HG02763 (cell line): ENCODE data around the gene TMEM131.
"Not testable (repeated sequence)": the region's sequence is repeated elsewhere in the genome, so short reads cannot be mapped to it uniquely, and the experiment has no call there.

Experiments used
- ATAC-seq: cut with Tn5 transposase; IDR thresholded peaks from one replicate; pipeline ENCODE4 v1.9.1; 2021; ENCODE audit warnings: mild to moderate bottlenecking, moderate library complexity; ENCODE audit not compliant: unreplicated experiment

The TMEM131 gene

DNA sequence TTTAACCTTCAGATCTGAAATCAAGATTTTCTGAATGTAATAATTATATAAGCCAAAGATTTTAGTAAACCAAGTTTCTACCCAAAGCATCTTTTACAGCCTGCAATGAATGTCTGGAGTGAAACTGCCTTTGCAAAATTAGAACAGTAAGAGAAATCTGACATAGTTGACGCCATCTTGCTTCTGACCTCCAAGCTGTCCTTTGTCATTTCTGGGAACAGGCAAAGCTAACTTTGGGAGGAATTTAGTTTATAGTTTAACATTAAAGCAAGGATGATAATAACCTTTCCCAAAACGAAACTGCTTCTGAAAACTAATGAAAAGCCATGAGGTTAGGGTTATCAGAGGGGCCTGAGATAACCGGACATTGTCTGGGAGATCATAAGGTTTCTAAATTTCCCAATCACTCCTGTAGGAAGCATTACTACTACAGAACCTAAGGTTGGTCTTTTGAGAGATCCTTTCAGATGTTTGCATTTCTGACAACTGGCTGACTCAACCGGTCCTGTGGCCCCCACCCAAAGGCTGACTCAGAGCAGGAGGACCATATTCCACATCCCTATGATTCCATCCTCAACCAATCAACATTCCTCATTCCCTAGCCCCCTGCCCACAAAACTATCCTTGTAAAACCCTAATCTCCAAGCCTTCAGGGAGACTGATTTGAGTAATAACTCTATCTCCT, 124.5 kb downstream of the TMEM131 start:
- ATAC-seq = no peak

DNA sequence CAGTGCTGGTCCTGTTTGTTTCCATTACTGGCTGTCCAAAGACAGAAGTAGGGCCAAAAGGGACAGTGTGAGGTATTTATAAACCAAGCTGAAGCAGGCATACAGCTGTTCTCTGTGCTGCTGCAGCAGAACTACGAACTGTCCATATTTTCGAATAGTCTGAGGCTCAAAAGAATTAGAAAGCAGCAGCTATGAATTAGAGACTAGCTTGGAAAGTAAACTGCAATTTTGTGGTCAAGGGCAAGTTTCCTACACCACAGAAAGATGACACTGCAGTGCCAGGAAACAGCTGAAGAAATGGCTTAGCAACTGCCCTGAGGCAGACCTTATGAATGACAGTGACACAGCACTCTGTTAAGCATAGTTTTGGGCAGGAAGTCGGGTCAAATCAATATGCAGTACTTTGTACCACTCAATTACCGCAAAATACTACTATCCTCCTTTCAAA, 125.3 kb downstream of the TMEM131 start:
- ATAC-seq = peak; percentile 97

DNA sequence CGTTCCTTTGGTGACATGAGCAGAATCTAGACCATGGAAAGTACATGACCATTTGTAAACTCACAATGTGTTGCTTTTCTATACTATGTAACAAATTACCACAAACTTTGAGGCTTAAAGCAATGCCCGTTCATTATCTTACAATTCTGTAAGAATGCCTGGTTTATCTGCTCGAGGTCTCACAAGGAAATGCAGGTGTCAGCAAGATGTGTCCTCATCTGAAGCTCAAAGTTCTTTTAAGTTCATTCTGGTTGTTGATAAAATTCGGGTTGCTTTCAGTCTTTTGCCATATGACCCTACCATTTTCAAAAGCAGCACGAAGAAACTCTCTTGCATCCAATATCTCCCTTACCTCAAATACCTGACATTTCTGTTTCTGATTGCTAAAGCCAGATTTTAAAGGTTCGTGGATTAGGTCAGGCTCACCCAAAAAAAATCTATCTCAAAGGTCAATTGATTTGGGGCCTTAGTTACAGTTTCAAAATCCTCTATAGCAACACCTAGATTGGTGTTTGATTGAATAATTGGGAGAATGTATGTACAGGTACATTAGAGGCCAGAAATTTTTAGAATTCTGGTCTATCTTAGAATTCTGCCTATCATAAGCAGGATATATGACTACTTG, 125.9 kb downstream of the TMEM131 start:
- no peak for ATAC-seq

DNA sequence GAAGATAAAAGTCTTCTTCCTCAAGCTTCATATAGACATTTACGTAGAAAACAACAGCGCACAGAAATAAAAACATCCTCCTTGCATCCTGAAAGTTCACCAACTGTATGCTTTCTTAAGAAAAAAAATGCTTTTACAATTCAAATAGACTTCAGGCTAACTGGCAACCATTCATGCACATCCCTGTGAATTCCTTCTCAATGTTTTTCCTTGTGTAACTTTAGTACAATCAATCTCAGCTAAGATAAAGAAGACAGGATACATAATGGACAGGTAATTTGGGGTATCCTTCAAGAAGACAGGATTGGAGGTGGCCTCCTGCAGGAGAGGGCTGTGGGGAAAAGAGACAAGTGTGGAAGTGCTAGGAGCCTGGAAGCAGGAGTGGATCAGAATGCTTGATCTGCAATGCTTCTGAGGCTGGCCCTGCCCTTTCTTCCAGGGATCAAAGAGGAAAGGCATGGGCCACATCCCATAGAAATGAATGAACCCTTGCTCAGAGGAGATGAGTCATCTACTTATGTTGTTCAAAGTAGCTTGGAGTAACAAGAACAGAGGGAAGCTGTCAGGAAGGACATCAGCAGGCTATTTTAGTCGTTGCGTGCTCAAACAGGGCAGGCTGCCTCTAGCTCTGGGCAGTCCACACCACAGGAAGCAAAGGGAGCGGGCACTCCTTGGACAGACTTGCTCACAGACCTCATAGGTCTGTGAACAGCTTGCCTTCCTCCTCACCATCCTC, 126.6 kb downstream of the TMEM131 start:
- no peak for ATAC-seq

DNA sequence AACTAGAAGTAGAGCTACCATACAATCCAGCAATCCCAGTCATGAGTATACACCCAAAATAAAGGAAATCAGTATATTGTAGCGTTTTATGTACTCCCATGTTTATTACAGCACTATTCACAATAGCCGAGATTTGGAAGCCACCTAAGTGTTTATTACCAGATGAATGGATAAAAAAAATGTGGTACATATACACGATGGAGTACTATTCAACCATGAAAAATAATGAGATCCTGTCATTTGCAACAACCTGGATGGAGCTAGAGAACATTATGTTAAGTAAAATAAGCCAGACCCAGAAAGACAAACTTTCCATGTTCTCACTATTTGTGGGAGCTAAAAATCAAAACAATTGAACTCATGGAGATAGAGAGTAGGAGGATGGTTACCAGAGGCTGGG, 131.9 kb downstream of the TMEM131 start:
- no peak for ATAC-seq

DNA sequence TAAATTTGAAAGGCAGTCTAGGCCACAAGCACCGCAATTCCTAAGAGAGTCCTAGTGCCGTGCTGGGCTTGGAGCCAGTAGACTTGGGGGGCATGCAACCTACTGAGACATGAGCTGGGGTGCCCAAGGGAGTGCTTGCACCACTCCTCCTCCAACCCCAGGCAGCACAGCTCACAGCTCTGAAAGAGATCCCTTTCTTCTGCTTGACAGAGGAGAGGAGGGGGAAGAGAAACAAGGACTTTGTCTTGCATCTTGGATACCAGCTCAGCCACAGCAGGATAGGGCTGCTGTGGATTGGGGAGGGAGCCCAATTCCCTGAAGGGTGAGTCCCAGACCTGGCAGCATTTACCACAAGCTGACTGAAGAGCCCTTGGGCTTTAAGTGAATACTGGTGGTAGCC, 134.6 kb downstream of the TMEM131 start:
- ATAC-seq = no peak

DNA sequence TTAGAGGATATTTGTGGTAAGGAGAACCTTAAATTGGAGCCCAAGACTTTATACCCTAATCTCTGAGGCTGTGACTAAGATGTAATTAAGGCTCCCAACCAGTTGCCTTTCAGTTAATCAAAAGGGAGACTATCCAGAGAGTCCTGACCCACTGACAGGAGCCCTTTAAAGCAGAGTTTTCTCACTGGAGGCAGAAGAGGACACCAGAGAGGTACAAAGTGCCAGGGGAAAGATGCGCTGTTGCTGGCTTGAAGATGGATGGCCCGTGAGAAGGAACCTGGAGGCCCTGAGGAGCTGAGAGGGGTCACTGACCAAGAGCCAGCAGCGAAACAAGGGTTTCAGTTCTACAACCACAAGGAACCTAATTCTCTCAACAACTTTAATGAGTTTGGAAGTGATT, 137.3 kb downstream of the TMEM131 start:
- no peak for ATAC-seq

DNA sequence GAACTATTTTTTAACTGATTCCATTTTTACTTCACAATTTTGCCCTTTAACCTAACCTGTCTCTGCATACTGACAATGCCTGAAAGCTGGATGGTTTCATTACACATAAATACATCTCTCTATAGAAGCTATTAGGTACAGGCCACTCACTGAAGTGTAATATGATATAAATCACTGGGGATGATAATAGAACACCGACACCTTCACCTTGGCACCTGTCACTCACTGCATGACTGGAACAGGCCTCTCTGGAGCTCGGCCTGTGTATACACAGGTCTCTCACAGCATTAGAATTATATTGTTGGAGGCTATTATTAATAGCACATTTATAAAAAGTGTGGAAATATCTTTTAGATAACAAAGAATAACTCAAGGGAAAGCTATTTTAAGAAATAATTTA, 138.2 kb downstream of the TMEM131 start:
- ATAC-seq = no peak

DNA sequence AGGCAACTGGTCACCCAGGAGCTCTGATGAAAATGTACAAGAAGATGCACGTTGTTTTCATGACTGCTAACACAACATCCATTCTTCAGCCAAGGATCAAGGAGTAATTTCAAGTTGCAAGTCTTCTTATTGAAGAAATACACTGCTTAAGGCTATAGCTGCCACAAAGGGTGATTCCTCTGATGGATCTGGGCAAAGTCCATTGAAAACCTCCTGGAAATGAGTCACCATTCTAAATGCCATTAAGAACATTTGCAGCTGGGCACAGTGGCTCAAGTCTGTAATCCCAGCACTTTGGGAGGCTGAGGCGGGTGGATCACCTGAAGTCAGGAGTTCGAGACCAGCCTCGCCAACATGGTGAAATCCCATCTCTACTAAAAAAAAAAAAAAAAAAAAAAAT, 142.7 kb downstream of the TMEM131 start:
- not testable (repeated sequence) for ATAC-seq

DNA sequence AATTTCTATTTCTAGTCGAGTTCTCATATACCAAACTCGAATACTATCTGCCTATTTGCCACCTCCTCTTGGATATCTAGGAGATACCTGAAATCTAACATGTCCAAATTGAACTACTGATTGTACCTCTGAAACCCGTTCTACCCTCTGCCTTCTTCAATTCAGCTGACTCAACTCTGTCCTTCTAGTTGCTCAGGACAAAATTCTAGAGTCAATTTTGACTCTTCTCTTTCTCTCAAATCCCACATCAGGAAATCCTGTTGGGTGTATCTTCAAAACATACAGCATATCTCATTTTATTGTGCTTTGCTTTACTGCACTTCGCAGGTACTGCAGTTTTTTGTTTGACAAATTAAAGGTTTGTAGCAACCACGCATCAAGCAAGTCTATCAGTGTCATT, 144.6 kb downstream of the TMEM131 start:
- ATAC-seq = no peak

DNA sequence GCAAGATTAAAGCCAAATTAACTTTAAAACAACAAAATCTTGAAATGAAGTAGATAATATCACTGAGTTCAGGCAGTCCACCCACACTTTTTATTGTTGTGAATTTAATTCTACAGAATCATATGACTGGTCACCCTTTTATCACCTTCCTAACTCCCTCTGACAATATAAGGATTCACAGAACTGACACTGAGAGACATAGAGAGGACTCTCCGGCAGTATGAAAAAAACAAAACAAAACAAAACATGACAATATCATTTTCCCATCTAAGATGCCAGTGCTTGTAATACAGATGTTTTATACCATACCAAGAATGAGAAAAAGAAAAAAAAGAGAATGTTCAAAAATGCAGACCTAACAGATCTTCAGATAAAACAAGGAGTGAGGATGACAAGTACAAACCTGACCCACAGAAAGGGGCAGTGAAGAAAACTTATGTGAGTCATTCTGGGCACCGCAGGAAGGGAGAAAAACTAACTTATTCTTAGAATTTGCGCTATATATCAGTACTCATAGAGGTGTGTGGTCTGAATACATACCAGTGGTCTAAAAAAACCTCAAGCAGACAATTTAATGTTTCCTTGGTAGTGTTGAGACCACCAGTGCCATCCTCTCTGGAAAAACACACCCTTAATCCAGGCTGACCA, 145.7 kb downstream of the TMEM131 start:
- ATAC-seq = peak; percentile 56

DNA sequence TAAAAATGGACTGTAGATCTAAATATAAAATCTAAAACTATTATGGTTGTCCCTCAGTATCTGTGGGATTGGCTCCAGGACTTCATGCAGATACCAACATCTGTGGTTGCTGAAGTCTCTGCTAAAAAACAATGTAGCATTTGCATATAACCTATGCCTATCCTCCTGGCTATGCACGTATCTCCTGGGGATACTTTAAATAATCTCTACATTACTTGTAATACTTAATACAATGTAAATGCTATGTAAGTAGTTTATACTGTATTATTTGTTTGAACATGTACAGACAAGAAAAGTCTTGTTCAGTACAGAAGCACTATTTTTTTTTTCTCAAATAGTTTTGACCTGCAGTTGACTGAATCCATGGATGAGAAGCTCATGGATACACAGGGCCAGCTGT, 147.4 kb downstream of the TMEM131 start:
- no peak for ATAC-seq

DNA sequence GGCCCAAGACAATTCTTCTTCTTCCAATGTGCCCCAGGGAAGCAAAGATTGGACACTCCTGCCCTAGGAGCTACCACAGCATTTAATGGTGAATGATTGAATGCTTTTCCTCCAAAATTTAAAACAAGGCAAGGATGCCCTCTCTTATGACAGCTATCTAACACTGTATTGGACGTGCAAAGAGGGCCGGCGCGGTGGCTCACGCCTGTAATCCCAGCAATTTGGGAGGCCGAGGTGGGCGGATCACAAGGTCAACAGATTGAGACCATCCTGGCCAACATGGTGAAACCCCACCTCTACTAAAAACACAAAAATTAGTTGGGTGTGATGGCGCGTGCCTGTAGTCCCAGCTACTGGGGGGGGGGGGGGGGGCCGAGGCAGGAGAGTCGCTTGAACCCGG, 149.0 kb downstream of the TMEM131 start:
- ATAC-seq = not testable (repeated sequence)

DNA sequence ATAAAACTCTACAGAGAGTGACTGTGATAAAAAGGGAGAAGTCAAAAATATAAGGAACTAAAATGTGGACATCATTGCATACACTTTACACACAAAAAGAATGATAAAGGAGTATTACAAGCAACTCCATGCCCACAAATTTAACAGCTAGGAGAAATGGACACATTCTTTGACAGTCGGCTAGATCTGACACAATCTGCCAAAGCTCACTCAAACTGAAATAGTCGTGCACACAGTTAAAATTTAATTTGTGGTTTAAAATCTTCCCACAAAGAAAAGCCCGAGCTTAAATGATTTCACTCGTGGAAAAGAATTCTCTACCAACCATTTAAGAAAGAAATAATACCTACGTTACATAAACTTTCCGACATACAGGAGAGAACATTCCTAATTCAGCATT, 149.9 kb downstream of the TMEM131 start:
- no peak for ATAC-seq

DNA sequence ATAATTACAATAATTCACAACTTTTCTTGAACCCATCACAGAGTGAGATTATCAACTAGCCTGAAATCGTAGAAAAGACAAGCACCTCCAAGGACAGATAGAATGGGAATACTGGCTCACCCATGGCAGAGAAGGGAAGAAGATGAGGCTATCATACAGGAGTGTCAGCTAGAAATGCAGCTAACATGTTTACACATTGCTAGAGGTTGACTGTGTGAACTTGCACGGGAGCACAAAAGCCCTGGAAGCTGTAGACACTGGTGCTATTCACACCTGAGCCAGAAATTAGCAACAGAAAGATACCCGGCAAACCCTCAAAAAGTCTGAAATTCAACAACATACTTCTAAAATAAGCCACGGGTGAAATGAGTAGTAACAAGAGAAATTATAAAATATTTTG, 150.6 kb downstream of the TMEM131 start:
- no peak for ATAC-seq

DNA sequence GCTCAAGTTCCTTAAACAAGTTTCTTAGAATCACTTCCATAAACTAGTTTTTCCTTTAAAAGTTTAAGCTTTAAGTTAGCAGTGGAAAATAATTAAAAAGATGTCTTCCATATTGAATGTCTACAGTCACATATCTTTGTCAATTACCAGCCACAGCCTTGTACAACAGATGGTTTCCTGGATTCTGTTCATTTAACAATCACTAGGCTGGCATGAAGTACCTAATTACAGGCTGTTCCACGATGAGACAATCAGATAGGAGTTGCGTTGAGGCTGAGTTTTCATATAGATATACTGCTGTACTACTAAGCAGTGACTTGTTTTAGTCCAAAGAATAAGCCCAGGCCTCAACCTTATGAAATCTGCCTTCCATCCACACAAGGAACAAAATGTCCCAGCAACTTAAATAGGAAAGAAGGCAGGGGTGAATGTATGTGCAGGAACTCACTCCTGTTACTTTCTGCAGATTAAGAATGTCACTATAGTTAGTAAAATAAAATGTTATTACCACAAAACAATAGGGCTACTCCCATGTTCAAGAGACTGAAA, 151.4 kb downstream of the TMEM131 start:
- no peak for ATAC-seq

DNA sequence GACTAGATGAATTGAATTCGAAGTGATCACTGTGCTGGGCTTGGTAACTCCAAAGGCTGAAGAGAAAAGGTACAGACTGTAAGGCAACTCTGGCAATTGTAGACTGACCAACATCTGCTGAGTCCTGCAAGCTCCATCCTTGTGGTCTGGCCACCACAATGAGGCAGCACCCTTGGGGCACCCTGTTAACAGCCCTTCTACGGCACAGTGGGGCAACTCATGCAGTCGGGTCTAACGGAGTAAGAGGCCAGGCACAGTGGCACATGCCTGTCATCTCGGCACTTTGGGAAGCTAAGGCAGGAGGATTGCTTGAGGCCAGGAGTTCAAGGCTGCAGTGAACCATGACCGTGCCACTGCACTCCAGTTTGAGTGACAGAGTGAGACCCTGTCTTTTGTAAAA, 155.6 kb downstream of the TMEM131 start:
- no peak for ATAC-seq

DNA sequence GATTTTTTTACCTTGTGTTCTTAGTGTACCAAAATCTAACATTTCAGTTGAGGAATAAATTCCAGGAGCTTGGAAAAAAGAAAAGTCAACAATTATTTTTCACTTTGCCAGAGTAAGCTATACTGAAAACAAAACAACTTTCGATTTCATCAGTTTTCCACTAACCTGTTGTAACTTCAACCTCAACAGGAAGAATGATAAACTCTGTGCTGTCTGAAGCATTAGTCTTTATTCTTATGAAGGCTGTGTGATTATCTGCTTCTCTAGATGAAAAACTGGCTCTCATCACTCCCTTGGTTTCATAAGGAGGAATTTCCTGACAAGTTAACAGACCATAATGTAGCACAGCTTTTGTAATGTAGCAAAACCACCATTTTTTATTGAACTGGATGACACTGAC, 161.1 kb downstream of the TMEM131 start:
- no peak for ATAC-seq

DNA sequence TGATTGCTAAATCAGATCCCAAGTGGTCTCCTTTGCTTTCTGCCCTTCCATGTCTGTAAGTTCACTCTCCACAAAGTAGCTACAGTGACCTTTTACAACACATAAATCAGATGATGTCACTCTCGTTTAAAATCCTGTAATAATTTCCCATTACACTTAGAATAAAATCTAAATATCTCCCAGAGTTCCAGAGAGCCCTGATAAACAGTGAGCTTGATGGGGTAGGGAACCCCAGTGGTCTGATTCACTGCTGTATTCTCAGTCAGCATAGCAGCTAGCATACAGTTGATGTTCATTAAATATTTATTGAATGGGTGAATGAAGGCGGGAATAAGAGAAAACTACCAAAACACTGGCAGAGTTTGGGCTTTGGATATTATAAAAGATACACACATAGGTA, 164.6 kb downstream of the TMEM131 start:
- ATAC-seq = no peak

DNA sequence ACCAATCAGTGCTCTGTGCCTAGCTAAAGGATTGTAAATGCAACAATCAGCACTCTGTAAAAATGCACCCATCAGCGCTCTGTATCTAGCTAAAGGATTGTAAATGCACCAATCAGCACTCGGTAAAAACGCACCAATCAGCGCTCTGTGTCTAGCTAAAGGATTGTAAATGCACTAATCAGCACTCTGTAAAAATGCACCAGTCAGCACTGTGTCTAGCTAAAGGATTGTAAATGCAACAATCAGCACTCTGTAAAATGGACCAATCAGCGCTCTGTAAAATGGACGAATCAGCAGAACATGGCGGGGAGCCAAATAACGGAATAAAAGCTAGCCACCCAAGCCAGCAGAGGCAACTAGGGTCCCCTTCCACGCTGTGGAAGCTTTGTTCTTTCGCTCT, 166.5 kb downstream of the TMEM131 start:
- ATAC-seq = not testable (repeated sequence)

DNA sequence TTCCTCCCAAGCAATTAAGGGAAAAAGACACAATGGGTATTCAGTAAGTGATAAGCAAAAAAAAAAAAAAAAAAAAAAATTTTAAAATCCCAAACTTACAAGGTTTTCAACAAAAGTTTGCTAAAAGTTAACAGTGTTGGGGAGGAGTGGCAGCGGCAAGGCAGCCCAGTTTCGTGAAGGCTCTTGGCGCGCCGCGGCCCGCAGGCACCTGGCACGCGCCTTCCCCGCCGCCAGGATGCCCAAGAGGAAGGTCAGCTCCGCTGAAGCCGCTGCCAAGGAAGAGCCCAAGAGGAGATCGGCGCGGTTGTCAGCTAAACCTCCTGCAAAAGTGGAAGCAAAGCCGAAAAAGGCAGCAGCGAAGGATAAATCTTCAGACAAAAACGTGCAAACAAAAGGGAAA, 168.7 kb downstream of the TMEM131 start:
- ATAC-seq = not testable (repeated sequence)
